Loucy (cell line): Measurements from ENCODE around the gene HELB.
"Not testable (repeated sequence)": the region's sequence is repeated elsewhere in the genome, so short reads cannot be mapped to it uniquely, and the experiment has no call there.

Experiments
- H2AFZ ChIP-seq: fragments of 200-600 bp; sonication (generic); 2 replicates; pipeline ENCODE4 v1.6.0; 2016; ENCODE audit warnings: antibody characterized with exemption, mild to moderate bottlenecking, low read length, moderate library complexity
- H3F3A ChIP-seq: fragments of 200-600 bp; 2 replicates; pipeline ENCODE4 v1.6.0; 2016; ENCODE audit warnings: antibody characterized with exemption, low read depth, mild to moderate bottlenecking
- H3K27me3 ChIP-seq: fragments of 200-600 bp; sonication (generic); 2 replicates; pipeline ENCODE4 v1.6.1; 2014; ENCODE audit warnings: low read length, mild to moderate bottlenecking; ENCODE audit not compliant: insufficient read depth, poor library complexity, severe bottlenecking
- H3K36me3 ChIP-seq: fragments of 200-600 bp; sonication (generic); 2 replicates; pipeline ENCODE4 v1.6.1; 2016; ENCODE audit warnings: low read length; ENCODE audit not compliant: insufficient read depth
- H3K4me1 ChIP-seq: fragments of 200-600 bp; sonication (generic); 2 replicates; pipeline ENCODE4 v1.5.1; 2014; ENCODE audit warnings: low read length, mild to moderate bottlenecking; ENCODE audit not compliant: insufficient read depth, poor library complexity, severe bottlenecking
- H3K4me2 ChIP-seq: fragments of 200-600 bp; sonication (generic); 2 replicates; pipeline ENCODE4 v1.6.0; 2014; ENCODE audit warnings: antibody characterized with exemption, low read length, low read depth, mild to moderate bottlenecking; ENCODE audit not compliant: poor library complexity, severe bottlenecking
- H3K4me3 ChIP-seq: fragments of 200-600 bp; sonication (generic); 2 replicates; pipeline ENCODE4 v1.5.1; 2014; ENCODE audit warnings: low read length, mild to moderate bottlenecking, mixed read lengths; ENCODE audit not compliant: poor library complexity, severe bottlenecking
- H3K79me2 ChIP-seq: fragments of 200-600 bp; sonication (generic); 2 replicates; pipeline ENCODE4 v1.6.1; 2014; ENCODE audit warnings: low read length; ENCODE audit not compliant: insufficient read depth
- H3K9ac ChIP-seq: fragments of 200-600 bp; sonication (generic); 2 replicates; pipeline ENCODE4 v1.6.0; 2014; ENCODE audit warnings: mild to moderate bottlenecking, low read depth, low read length, moderate library complexity; ENCODE audit not compliant: poor library complexity, severe bottlenecking
- H3K9me2 ChIP-seq: fragments of 200-600 bp; sonication (generic); replicated peaks from 2 replicates; pipeline ENCODE4 v1.6.1; 2016; ENCODE audit warnings: low read depth, low read length, mixed read lengths
- H3K9me3 ChIP-seq: fragments of 200-600 bp; sonication (generic); 2 replicates; pipeline ENCODE4 v1.6.1; 2014; ENCODE audit warnings: mild to moderate bottlenecking, antibody characterized with exemption, low read length, low read depth; ENCODE audit not compliant: insufficient read depth
- H4K20me1 ChIP-seq: fragments of 200-600 bp; sonication (generic); 2 replicates; pipeline ENCODE4 v1.6.0; 2014; ENCODE audit warnings: antibody characterized with exemption, low read length, mild to moderate bottlenecking; ENCODE audit not compliant: insufficient read depth, poor library complexity, severe bottlenecking
- EZH2phosphoT487 ChIP-seq: fragments of 200-600 bp; IDR thresholded peaks from 2 replicates; pipeline ENCODE4 v1.6.1; 2018; ENCODE audit warnings: antibody characterized with exemption, mild to moderate bottlenecking, moderate library complexity, borderline replicate concordance
- TF ChIP-seq, protein P1 (sequence below): fragments of 200-600 bp; sonication (generic); conservative IDR thresholded peaks from 2 replicates; pipeline ENCODE4 v1.5.1; 2014; ENCODE audit warnings: mild to moderate bottlenecking, antibody characterized with exemption, low read length

HELB gene

DNA sequence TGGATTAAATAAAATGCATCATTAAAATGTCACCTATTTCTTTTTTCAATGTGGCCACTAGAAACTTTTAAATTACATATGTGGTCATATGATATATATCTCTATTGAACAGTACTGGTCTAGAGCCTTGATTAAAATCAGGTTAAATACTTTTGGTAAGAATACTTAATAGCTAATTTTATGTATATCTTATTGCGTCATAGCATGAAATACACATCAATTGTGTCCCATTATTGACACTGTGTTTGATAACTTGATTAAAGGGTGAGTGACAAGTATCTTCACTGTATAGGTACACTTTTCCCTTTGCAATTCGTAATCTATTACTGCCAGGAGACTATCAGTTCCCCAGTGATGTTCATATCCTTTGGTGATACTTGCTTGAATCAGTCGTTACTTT lies 4.4 kb upstream of the HELB start:
- Histone ChIP-seq H3K4me2 (no peak overlapping the region), H3K79me2 (peaks cover 6% of the 10 kb centered on the region), H3K4me3 (no peak overlapping the region), H4K20me1 (no peaks in the 10 kb centered on the region), H3K9ac (no peak overlapping the region), H3K36me3 (no peaks in the 10 kb centered on the region), H3K9me3 (no peaks in the 10 kb centered on the region), H3K9me2 (no peaks in the 10 kb centered on the region), H2AFZ (no peak overlapping the region), H3F3A (no peaks in the 10 kb centered on the region), H3K27me3 (no peaks in the 10 kb centered on the region), H3K4me1 (peaks cover 11% of the 10 kb centered on the region)
- TF ChIP-seq, protein P1, sequence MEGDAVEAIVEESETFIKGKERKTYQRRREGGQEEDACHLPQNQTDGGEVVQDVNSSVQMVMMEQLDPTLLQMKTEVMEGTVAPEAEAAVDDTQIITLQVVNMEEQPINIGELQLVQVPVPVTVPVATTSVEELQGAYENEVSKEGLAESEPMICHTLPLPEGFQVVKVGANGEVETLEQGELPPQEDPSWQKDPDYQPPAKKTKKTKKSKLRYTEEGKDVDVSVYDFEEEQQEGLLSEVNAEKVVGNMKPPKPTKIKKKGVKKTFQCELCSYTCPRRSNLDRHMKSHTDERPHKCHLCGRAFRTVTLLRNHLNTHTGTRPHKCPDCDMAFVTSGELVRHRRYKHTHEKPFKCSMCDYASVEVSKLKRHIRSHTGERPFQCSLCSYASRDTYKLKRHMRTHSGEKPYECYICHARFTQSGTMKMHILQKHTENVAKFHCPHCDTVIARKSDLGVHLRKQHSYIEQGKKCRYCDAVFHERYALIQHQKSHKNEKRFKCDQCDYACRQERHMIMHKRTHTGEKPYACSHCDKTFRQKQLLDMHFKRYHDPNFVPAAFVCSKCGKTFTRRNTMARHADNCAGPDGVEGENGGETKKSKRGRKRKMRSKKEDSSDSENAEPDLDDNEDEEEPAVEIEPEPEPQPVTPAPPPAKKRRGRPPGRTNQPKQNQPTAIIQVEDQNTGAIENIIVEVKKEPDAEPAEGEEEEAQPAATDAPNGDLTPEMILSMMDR, result no peak

DNA sequence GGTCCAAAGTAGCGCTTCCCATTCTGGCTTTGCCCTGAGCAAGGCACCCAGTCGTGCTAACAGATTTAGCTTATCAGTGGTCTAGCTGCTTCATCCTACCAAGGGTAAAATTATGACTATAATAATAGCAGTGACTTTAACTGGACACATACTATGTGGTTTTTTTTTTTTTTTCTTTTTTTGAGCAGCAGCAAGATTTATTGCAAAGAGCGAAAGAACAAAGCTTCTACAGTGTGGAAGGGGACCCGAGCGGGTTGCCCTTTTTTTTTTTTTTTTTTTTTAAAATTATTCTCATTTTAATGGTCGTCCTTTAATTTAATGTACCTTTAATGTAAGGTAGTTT lies 505 bp downstream of the HELB start:
- H3K9ac ChIP-seq, result peak overlapping the region; percentile 72
- H2AFZ ChIP-seq, result peak overlapping the region; percentile 91
- H4K20me1 ChIP-seq, result peaks cover 6% of the 10 kb centered on the region
- no peaks in the 10 kb centered on the region for H3K9me3 ChIP-seq
- H3K79me2 ChIP-seq, result peaks cover 41% of the 10 kb centered on the region
- H3K4me2 ChIP-seq, result peak overlapping the region; percentile 92
- peaks cover 29% of the 10 kb centered on the region for H3K4me1 ChIP-seq
- H3K4me3 ChIP-seq, result peak overlapping the region; percentile 95
- no peaks in the 10 kb centered on the region for H3K27me3 ChIP-seq
- no peaks in the 10 kb centered on the region for H3F3A ChIP-seq
- no peaks in the 10 kb centered on the region for H3K36me3 ChIP-seq
- TF ChIP-seq, protein P1, result no peak
- no peak for TF ChIP-seq EZH2phosphoT487
- no peaks in the 10 kb centered on the region for H3K9me2 ChIP-seq

DNA sequence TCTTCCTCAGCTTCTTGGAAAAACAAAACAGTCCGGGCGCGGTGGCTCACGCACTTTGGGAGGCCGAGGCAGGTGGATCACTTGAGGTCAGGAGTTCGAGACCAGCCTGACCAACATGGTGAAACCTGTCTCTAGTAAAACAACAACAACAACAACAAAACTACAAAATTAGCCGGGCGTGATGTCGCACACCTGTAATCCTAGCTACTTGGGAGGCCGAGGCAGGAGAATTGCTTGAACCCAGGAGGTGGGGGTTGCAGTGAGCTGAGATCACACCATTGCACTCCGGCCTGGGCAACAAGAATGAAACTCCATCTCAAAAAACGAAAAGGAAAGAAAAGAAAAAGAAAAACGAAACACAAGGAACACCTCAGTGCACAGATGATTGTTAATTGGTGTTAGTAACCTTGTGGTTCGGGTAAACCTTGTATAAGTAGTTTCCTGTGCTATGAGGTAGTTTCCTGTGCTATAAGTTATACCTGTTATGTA lies 1.1 kb downstream of the HELB start:
- peak overlapping the region; percentile 92 for H3K4me2 ChIP-seq
- not testable (repeated sequence) for H2AFZ ChIP-seq, H3K36me3 ChIP-seq, H3K9me3 ChIP-seq, H4K20me1 ChIP-seq, H3K9me2 ChIP-seq, H3K27me3 ChIP-seq, H3F3A ChIP-seq
- peak overlapping the region; percentile 95 for H3K4me3 ChIP-seq
- H3K79me2 ChIP-seq, result peaks cover 41% of the 10 kb centered on the region
- peak overlapping the region; percentile 72 for H3K9ac ChIP-seq
- peaks cover 29% of the 10 kb centered on the region for H3K4me1 ChIP-seq

DNA sequence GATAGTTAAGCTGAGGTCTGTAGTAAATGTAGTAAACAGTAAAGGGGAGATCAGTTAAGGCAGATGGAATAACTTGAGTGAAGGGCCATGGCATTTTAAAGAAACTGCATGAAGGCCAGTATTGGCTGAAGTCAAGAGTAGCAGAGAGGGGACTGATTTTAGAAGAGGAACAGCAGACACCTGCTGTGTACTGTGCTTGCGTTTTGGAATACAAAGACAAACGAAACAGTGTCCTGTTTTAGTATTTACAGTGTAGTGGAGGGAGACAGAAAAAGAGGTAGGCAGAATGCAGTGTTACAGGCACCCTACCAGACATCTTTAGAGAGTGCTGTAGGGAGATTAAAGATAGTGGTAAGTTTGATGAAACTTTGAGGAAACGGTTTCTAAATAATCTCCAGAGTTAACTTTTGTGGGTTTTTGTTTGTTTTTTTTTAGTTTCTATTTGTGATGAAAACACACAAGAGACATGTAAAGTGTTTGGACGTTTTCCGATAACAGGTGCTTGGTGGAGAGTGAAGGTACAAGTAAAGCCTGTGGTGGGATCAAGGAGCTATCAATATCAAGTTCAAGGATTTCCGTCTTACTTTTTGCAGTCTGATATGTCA lies 2.1 kb downstream of the HELB start:
- Histone ChIP-seq H3K79me2 (peaks cover 41% of the 10 kb centered on the region), H4K20me1 (peaks cover 6% of the 10 kb centered on the region), H3K9me3 (no peaks in the 10 kb centered on the region), H2AFZ (no peak overlapping the region), H3K4me2 (peak overlapping the region; percentile 92), H3F3A (no peaks in the 10 kb centered on the region), H3K4me3 (peak overlapping the region; percentile 95), H3K9me2 (no peaks in the 10 kb centered on the region), H3K36me3 (no peaks in the 10 kb centered on the region), H3K27me3 (no peaks in the 10 kb centered on the region), H3K4me1 (peaks cover 35% of the 10 kb centered on the region), H3K9ac (peak overlapping the region; percentile 72)
- TF ChIP-seq, protein P1, result no peak
- TF ChIP-seq EZH2phosphoT487, result no peak
